ENCODE data around the gene YBX2.
A peak's percentile ranks its signal among the peaks of the same experiment; 100 is the strongest.
"Not testable (repeated sequence)": the region's sequence is repeated elsewhere in the genome, so short reads cannot be mapped to it uniquely, and the experiment has no call there.

YBX2 gene

GRCh38 chr17:7249830-7250229, 44.6 kb downstream of the YBX2 start:
- DNase-seq (ENCODE audit: low read depth): no peak
- peak overlapping the region; percentile 92 for H3K4me3 ChIP-seq (ENCODE audit: low read depth, low read length)
- TF ChIP-seq CTCF (IDR thresholded peaks at IDR 0.05; ENCODE audit: control insufficient read depth, extremely low read depth, insufficient read depth): no peak

GRCh38 chr17:7249214-7249613, 45.2 kb downstream of the YBX2 start:
- no peak for TF ChIP-seq CTCF (IDR thresholded peaks at IDR 0.05; ENCODE audit: control insufficient read depth, extremely low read depth, insufficient read depth)

GRCh38 chr17:7248796-7249195, 45.6 kb downstream of the YBX2 start:
- no peak overlapping the region for H3K4me3 ChIP-seq (ENCODE audit: low read depth, low read length)
- DNase-seq (ENCODE audit: low read depth): no peak
- TF ChIP-seq CTCF (IDR thresholded peaks at IDR 0.05; ENCODE audit: control insufficient read depth, extremely low read depth, insufficient read depth): no peak

More at GRCh38 chr17:7249214-7249613, 45.2 kb downstream of the YBX2 start:
- no peak overlapping the region; the same call in 1 of the 2 replicates for H3K4me3 ChIP-seq (ENCODE audit: low read depth, low read length)
- DNase-seq (ENCODE audit: low read depth): no peak

GRCh38 chr17:7246779-7247178, 47.7 kb downstream of the YBX2 start:
- DNase-seq (ENCODE audit: low read depth): no peak
- no peak overlapping the region for H3K4me3 ChIP-seq (ENCODE audit: low read depth, low read length)
- TF ChIP-seq CTCF (IDR thresholded peaks at IDR 0.05; ENCODE audit: control insufficient read depth, extremely low read depth, insufficient read depth): no peak

GRCh38 chr17:7243838-7244237, 50.6 kb downstream of the YBX2 start:
- H3K4me3 ChIP-seq (ENCODE audit: low read depth, low read length): not testable (repeated sequence)

GRCh38 chr17:7243453-7243729, 51.0 kb downstream of the YBX2 start:
- no peak for TF ChIP-seq CTCF (IDR thresholded peaks at IDR 0.05; ENCODE audit: control insufficient read depth, extremely low read depth, insufficient read depth)
- no peak for DNase-seq (ENCODE audit: low read depth)
- H3K4me3 ChIP-seq (ENCODE audit: low read depth, low read length): peak overlapping the region; percentile 97

More at GRCh38 chr17:7243838-7244237, 50.6 kb downstream of the YBX2 start:
- DNase-seq (ENCODE audit: low read depth): not testable (repeated sequence)

- peak overlapping the region; percentile 97 for H3K4me3 ChIP-seq (ENCODE audit: low read depth, low read length)
- DNase-seq (ENCODE audit: low read depth): peak; percentile 92
- TF ChIP-seq CTCF (IDR thresholded peaks at IDR 0.05; ENCODE audit: control insufficient read depth, extremely low read depth, insufficient read depth): no peak
Measured at GRCh38 chr17:7242717-7243452, 51.6 kb downstream of the YBX2 start.

Measured in LNCaP clone FGC (cell line).